GM19463 (cell line): ENCODE data around the gene DOK3.
A peak's percentile ranks its signal among the peaks of the same experiment; 100 is the strongest.
"Not testable (repeated sequence)": the region's sequence is repeated elsewhere in the genome, so short reads cannot be mapped to it uniquely, and the experiment has no call there.

ENCODE experiments used
- ATAC-seq: cut with Tn5 transposase; IDR thresholded peaks from one replicate; pipeline ENCODE4 v1.9.1; 2021; ENCODE audit warnings: mild to moderate bottlenecking, moderate library complexity; ENCODE audit not compliant: unreplicated experiment

Gene DOK3

GRCh38 chr5:177535125-177535524, 25.5 kb upstream of the DOK3 start:
- no peak for ATAC-seq

GRCh38 chr5:177534433-177534832, 24.8 kb upstream of the DOK3 start:
- not testable (repeated sequence) for ATAC-seq

- no peak for ATAC-seq
Measured at GRCh38 chr5:177531209-177531940, 21.7 kb upstream of the DOK3 start.

- ATAC-seq = no peak
Measured at GRCh38 chr5:177530638-177531037, 21.0 kb upstream of the DOK3 start.

GRCh38 chr5:177529247-177530203, 19.9 kb upstream of the DOK3 start:
- ATAC-seq = no peak

GRCh38 chr5:177528631-177529030, 19.0 kb upstream of the DOK3 start:
- ATAC-seq = no peak

DNA sequence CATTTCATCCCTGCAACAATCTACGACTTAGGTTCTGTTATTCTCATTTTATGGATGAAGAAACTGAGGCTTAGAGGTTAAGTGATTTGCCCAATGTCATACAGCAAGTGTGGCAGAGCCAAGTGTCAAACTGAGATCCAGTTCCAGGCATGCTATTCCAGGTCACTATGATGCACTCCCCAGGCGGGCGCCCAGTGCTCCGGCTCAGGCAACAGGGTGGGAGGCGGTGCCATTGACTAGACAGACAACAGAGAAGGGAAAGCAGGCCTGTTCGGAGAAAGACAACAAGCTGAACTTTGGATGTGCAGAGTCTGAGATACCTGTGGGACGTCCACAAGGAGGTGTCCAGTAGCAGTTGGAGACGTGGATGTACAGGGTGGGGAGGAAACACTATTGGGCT, 18.0 kb upstream of the DOK3 start:
- ATAC-seq = no peak

DNA sequence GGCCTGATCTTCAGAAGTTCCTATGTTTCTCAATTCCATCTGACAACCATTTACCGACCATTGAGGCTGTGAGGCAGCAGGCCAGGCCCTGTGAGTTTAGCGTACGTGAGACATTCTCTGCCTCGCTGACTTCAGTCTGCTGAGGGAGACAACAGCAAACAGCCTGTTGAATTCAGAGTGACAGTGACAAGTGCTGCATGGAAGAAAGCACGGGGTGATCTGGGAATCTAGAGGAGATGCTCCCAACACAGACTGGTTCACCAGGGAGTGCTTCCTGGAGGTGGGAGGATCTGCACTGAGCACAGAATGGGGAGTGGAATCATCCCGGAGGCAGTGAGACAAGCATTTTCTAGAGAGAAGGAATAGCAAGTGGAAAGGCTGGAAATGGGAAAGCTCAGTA, 17.2 kb upstream of the DOK3 start:
- no peak for ATAC-seq

- no peak for ATAC-seq
Measured at GRCh38 chr5:177526191-177526590, 16.6 kb upstream of the DOK3 start.

- no peak for ATAC-seq
Measured at GRCh38 chr5:177524941-177525655, 15.5 kb upstream of the DOK3 start.

GRCh38 chr5:177524539-177524900, 14.9 kb upstream of the DOK3 start:
- ATAC-seq = no peak

- no peak for ATAC-seq
Measured at GRCh38 chr5:177523711-177524538, 14.3 kb upstream of the DOK3 start.

DNA sequence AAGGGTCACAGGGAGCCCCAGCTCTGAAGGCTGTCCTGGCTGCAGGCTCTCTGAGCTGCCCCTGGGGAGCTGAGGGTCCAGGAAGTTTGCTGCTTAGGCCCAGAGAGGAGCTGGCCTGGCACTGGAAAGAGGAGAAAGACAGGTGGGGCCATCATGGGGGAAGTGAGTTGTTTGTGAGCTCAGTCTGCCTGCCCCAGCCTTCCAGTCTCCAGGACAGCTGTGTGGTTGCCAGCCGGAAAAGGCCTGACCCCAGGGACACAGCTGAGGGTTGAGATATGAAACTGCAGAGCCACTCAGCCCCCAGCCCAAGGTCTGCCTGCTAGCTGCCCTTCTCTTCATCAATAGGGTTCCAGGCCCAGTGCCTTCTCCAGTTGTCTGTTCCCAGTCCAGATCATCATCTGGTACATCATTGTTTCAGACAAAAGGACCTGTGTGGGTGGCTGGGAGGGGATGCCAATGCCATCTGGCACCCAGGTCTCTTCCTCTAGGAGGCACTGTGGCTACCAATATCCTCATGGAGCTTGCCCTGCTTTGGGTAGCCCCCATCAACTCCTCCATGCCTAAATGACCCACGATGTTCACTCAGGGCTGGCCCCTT, 11.4 kb upstream of the DOK3 start:
- ATAC-seq = no peak

GRCh38 chr5:177520271-177520670, 10.6 kb upstream of the DOK3 start:
- ATAC-seq = no peak

DNA sequence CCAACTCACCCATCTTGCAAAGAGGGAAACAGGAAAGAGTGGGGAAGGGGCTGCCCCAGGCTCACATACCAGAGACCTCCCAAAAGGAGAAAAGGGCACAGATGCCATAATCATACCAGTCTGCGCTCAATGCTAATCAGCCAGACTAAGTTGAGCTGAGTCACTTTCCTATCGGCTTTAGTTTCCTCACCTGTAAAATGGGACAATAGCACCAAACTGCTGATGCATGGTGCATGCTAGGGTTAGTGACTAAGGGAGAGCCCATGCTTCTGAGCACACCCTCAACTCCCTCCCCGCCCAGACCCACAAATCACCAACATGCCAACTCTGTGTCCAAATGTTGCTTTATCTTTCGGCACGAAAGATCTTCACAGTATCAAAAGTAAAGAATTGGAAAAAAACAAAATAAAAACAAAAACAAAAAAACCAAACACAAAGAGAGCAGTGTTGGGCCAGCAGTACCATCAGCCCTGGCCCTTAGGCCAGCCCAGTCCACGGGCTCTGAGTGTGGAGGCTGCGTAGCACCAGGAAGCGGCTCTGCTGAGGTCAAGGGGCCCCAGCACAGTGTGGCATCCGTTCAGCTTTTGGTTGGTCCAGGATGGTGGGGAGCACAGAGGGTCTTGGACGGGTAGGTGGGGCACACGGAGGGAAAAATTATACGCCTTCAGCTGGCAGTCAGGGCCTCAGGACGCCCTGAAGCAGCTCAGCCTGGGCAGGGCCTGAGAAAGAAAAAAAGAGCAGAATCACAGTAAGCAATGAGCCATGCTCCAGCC, 10.0 kb upstream of the DOK3 start:
- no peak for ATAC-seq

DNA sequence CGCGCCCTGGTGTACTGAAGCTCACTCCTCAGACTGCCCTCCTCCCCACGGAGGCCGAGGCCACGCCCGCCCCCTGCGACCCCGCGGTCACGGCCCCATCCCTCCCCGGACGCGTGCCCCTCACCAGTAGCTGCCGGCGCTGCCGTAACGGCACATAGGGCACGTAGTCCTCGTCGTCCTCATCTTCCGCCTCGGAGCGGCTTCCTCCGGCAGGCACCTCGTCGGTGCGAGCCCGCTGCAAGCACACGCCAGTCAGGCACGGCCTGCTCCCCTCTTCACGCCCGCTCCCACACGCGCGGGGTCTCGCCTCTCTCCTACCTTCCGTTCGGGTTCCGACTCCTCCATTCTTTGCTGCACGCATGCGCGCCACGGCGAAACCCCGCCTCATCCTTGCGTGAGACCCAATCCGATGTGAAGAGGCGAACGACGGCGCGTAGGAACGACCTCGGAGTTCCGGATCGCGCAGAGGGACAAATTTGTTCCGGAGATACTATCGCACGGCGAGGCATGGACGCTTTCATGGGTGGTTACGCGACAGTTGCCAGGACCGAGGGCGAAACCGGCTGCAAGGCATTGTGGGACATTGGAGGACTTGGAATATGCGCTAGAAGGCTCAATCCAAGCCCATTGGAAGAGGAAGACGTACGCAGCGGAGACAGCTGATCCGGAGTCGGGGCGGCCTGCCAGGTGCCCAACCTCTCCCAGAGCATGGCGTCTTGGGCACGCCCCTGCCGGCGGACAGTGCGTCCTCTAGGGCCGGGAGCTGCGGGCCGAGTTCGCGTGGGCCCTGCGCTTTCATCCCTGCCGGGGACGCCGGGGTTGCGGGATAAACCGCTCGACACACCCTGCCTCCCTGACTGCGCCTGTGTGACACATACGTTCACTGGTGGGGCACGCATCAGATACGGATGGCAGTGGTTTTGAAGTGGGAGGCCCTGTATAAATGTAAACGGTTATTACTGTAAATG, 7.3 kb upstream of the DOK3 start, which contains the start of gene DDX41:
TSS of gene DDX41 (minus strand) at position 361 of the 968 bp plus-strand sequence. CDS start at position 345, 16 bp downstream.
- ATAC-seq = peak; percentile 81

- ATAC-seq = no peak
Measured at GRCh38 chr5:177515580-177515979, 6.0 kb upstream of the DOK3 start.

GRCh38 chr5:177514541-177514940, 4.9 kb upstream of the DOK3 start:
- no peak for ATAC-seq
